ENCODE data around the gene CTU2. TPM values are rescaled to one million over a fixed set of nuclear protein-coding genes. Genes with fewer than 3 reads are reported as not detected.

CTU2 gene
- total RNA-seq (10 to 100 TPM in 6 of 7 donors, 1 to 10 TPM in 1; 8.2 to 36.5 (median 20.5) TPM), polyA plus RNA-seq (10 to 100 TPM in 1 of 2 donors, under 1 TPM in 1; 0.45 to 12.9 TPM)
- long read RNA-seq, donor 1, transcript CTU2-202 (15 exons, 1,751 nt) = major isoform, 40 of 88 reads
- long read RNA-seq, donor 1, transcript CTU2-204 (14 exons, 1,586 nt) = minor isoform, 9 of 88 reads
- long read RNA-seq, donor 1, partial matches to known transcripts = 11 of 88 reads
- long read RNA-seq, donor 1, other reads (novel, unspliced or antisense) = 25 of 88 reads
- long read RNA-seq, donor 2, transcript CTU2-202 (15 exons, 1,751 nt) = major isoform, 11 of 12 reads
- long read RNA-seq, donor 2, partial matches to known transcripts = 0 of 12 reads
- long read RNA-seq, donor 2, other reads (novel, unspliced or antisense) = 0 of 12 reads
- long read RNA-seq, donor 3, transcript CTU2-202 (15 exons, 1,751 nt) = major isoform, 17 of 30 reads
- long read RNA-seq, donor 3, partial matches to known transcripts = 7 of 30 reads
- long read RNA-seq, donor 3, other reads (novel, unspliced or antisense) = 4 of 30 reads

DNA sequence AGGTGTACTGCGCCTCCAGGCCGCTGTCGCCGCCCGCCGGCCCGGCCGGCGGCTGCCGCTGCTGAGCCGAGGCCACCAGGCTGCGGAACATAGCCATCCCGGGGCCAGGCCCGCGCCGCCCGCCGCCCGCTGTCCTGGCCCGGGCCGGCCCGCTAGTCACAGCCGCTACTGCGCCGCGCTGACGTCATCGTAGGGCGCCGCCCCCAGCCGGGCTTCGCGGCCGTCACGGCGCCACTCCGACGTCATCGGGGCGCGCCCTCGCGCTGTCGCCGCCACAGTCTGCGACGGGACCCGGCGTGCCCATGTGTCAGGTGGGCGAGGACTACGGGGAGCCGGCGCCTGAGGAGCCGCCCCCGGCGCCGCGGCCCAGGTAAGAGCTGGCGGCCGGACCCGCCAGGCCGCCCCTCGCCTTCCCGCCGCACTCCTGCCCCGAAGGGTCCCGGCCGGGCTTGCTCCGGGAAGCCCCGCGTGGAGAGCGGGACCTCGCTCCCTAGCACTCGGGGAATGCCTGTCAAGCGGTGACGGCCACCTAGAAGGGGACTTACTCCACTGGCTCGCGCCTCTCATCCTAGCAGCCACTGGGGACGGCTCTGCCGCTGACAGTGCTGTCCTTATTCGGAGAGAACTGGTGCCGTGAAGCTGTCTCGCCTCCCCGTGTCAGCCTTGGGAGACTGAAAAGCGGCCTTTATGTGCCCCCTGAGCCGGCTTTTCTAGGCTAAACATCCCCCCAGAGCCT is at the start of gene CTU2, which contains the start of gene RNF166:
CTU2 (plus strand) TSS at position 275 of the 736 bp plus-strand sequence; CDS start at position 303, 28 bp downstream.
RNF166 (minus strand) TSS at position 180 of the 736 bp plus-strand sequence; CDS start at position 97, 83 bp downstream.
- intact Hi-C loops (cut with DNase I) = no loop called here
- H3K27ac ChIP-seq = peak within 1 kb of the TSS; percentile 71 to 72
- TF ChIP-seq CTCF (IDR thresholded peaks at IDR 0.05) (peak in 2 of 3 donors; percentile 13 to 35), EP300 (IDR thresholded peaks at IDR 0.05) (no peak), POLR2A (IDR thresholded peaks at IDR 0.05) (peak; percentile 86)
- peak within 1 kb of the TSS; percentile 98 for H3K4me3 ChIP-seq
- no peaks in the 10 kb centered on the region for H3K36me3 ChIP-seq
- H3K9me3 ChIP-seq = no peaks in the 10 kb centered on the region
- H3K27me3 ChIP-seq = no peaks in the 10 kb centered on the region
- peak; percentile 85 to 94 (median 92) for DNase-seq
- H3K4me1 ChIP-seq (ENCODE audit: insufficient read depth) = peaks cover 5% of the 10 kb centered on the region
- WGBS, 3 donors = 0 to 1% (median 1%) methylated on average over 51 to 86 of the region's 86 CpGs

DNA sequence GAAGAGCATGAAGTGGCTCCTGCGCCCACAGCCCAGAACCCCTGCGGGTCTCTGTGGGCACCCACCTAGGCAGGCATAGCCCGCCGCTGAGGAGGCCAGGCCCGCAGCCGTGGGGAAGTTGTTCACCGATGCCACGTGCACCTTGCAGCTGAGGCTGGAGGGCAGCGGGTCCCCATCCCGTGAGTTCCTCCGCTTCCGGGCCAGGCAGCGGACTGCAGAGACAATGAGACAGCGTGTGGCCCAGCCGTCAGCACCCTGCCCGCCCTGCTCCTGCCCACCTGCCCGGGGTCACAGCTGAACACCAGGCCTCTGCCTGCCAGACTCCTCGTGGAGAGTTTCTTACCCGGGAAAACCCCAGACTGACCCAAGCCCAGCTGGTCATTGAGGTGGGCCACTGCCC is 48.9 kb upstream of the CTU2 start:
- no peak overlapping the region for H3K4me3 ChIP-seq
- no peak overlapping the region for H3K27ac ChIP-seq
- H3K4me1 ChIP-seq (ENCODE audit: insufficient read depth) = peaks cover 2% of the 10 kb centered on the region
- 88 to 93% (median 90%) methylated on average over 18 to 19 of the region's 19 CpGs for WGBS, 3 donors
- H3K9me3 ChIP-seq = no peaks in the 10 kb centered on the region
- H3K36me3 ChIP-seq = no peaks in the 10 kb centered on the region
- intact Hi-C loops (cut with DNase I) = no loop called here
- no peak for DNase-seq
- TF ChIP-seq POLR2A (IDR thresholded peaks at IDR 0.05) (no peak), CTCF (IDR thresholded peaks at IDR 0.05) (no peak), EP300 (IDR thresholded peaks at IDR 0.05) (no peak)
- no peaks in the 10 kb centered on the region for H3K27me3 ChIP-seq

- H3K27ac ChIP-seq = no peak overlapping the region
- 84 to 87% (median 86%) methylated on average over 15 of the region's 15 CpGs for WGBS, 3 donors
- no peak overlapping the region for H3K4me3 ChIP-seq
- intact Hi-C loops (cut with DNase I) = no loop called here
- no peaks in the 10 kb centered on the region for H3K36me3 ChIP-seq
- no peaks in the 10 kb centered on the region for H3K9me3 ChIP-seq
- no peak for DNase-seq
- peaks cover 3% of the 10 kb centered on the region for H3K4me1 ChIP-seq (ENCODE audit: insufficient read depth)
- no peaks in the 10 kb centered on the region for H3K27me3 ChIP-seq
- no peak for TF ChIP-seq EP300 (IDR thresholded peaks at IDR 0.05)
- no peak for TF ChIP-seq CTCF (IDR thresholded peaks at IDR 0.05)
- TF ChIP-seq POLR2A (IDR thresholded peaks at IDR 0.05) = no peak
Observed at GRCh38 chr16:88658714-88659113, 47.6 kb upstream of the CTU2 start.

- WGBS, 3 donors = 89 to 92% (median 91%) methylated on average over 25 of the region's 25 CpGs
- no peak for DNase-seq
- Histone ChIP-seq H3K27me3 (no peaks in the 10 kb centered on the region), H3K9me3 (no peaks in the 10 kb centered on the region), H3K27ac (no peak overlapping the region), H3K4me1 (ENCODE audit: insufficient read depth) (peaks cover 3% of the 10 kb centered on the region), H3K4me3 (no peak overlapping the region), H3K36me3 (no peaks in the 10 kb centered on the region)
- intact Hi-C loops (cut with DNase I) = no loop called here
- TF ChIP-seq POLR2A (IDR thresholded peaks at IDR 0.05) = no peak
- no peak for TF ChIP-seq CTCF (IDR thresholded peaks at IDR 0.05)
- TF ChIP-seq EP300 (IDR thresholded peaks at IDR 0.05) = no peak
Observed at GRCh38 chr16:88659160-88659559, 47.1 kb upstream of the CTU2 start.
